ENCODE measurements around the gene CASD1. TPM values are rescaled to one million over a fixed set of nuclear protein-coding genes. Genes with fewer than 3 reads are reported as not detected.

Gene CASD1
- total RNA-seq, 1 experiment from 2014 or later = 5.8 TPM

DNA sequence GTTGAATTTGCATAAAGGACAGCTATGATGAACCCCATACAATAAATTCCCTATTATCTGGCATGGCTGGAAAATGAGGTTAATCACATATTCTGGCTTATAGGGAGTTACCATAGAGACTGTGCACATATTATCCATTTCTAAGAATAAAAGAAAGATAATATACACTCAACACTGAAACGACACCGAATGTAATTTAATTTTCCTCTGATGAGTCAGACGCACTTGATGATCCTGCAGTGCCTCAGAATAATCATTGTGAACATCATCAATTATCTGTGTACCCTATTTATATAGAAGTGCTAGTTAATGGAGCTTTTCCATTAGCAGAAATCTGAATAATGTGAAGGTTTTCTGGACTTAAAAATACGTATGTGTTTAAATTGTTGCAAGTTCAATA lies 86.1 kb downstream of the CASD1 start:
- no peak overlapping the region for H3K9ac ChIP-seq (ENCODE audit: low read length)
- CTCF ChIA-PET = no interaction called here
- no peaks in the 10 kb centered on the region for H3K4me1 ChIP-seq (ENCODE audit: control insufficient read depth in 1 of 2, insufficient read depth in 2 of 2, low read length in 2 of 2)
- intact Hi-C loops (cut with micrococcal nuclease) = no loop called here
- DNase-seq (ENCODE audit: low read depth, low spot score) (no peak), ATAC-seq (no peak)
- no TSS peak for BruUV-seq (replicated peaks)
- no peaks in the 10 kb centered on the region for H3K36me3 ChIP-seq (ENCODE audit: control insufficient read depth in 1 of 2, insufficient read depth in 2 of 2, low read length in 2 of 2)
- H3K79me2 ChIP-seq (ENCODE audit: insufficient read depth, low read length) = no peaks in the 10 kb centered on the region
- H3K9me2 ChIP-seq (ENCODE audit: insufficient read depth) = no peaks in the 10 kb centered on the region
- H3K27me3 ChIP-seq (ENCODE audit: insufficient read depth, low read length) = no peaks in the 10 kb centered on the region
- POLR2A ChIA-PET = no interaction called here
- TF ChIP-seq, protein P1, sequence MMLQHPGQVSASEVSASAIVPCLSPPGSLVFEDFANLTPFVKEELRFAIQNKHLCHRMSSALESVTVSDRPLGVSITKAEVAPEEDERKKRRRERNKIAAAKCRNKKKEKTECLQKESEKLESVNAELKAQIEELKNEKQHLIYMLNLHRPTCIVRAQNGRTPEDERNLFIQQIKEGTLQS (IDR thresholded peaks at IDR 0.05) = no peak
- TF ChIP-seq, protein P2, sequence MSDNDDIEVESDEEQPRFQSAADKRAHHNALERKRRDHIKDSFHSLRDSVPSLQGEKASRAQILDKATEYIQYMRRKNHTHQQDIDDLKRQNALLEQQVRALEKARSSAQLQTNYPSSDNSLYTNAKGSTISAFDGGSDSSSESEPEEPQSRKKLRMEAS (IDR thresholded peaks at IDR 0.05) = no peak
- H3K4me2 ChIP-seq (ENCODE audit: low read length) = no peak overlapping the region
- H3K9me3 ChIP-seq (ENCODE audit: control insufficient read depth in 1 of 2, insufficient read depth in 1 of 2, low read depth in 1 of 2, low read length in 2 of 2) = no peaks in the 10 kb centered on the region
- RAD21 ChIA-PET (ENCODE audit: low non-redundant PET in 1 of 2, low total read pairs in 2 of 2, uncharacterized antibody in 2 of 2, unreplicated experiment in 2 of 2) = no interaction called here
- no peaks in the 10 kb centered on the region for H4K20me1 ChIP-seq (ENCODE audit: insufficient read depth)
- H3K4me3 ChIP-seq (replicated peaks in 1 of 2; ENCODE audit: low read depth in 1 of 2, low read length in 2 of 2) = no peak overlapping the region
- H2AFZ ChIP-seq (ENCODE audit: low read depth, low read length, poor library complexity, severe bottlenecking) = no peak overlapping the region
- no peak overlapping the region for H3K27ac ChIP-seq (ENCODE audit: low read depth, low read length)

DNA sequence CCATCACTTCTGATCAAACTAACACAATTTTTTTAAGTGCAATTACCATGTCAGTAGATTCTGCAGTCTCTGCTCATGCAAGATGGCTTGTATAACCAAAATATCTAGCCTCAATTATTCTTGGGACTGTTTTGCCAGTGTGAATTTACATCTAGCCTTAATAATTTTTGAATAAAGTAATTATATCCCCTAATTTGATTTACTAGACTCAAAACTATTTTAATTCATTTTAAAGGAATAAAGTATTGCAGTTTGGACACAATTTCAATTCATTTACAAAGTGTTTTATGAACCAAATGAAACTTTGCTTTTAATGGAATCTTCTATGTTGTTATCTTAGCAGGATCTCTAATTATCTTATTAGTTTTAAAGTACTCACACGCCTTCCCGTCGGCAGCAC lies 90.7 kb downstream of the CASD1 start:
- H3K79me2 ChIP-seq (ENCODE audit: insufficient read depth, low read length) = no peaks in the 10 kb centered on the region
- no peaks in the 10 kb centered on the region for H3K9me3 ChIP-seq (ENCODE audit: control insufficient read depth in 1 of 2, insufficient read depth in 1 of 2, low read depth in 1 of 2, low read length in 2 of 2)
- H3K9ac ChIP-seq (ENCODE audit: low read length) = no peak overlapping the region
- TF ChIP-seq JUND (IDR thresholded peaks at IDR 0.05) (no peak), RAD21 (IDR thresholded peaks at IDR 0.05; ENCODE audit: low read depth) (no peak), FOSL1 (IDR thresholded peaks at IDR 0.05; ENCODE audit: low read depth) (no peak), ELF1 (IDR thresholded peaks at IDR 0.05; ENCODE audit: borderline replicate concordance, low read depth) (no peak), POLR2AphosphoS5 (IDR thresholded peaks at IDR 0.05; ENCODE audit: low read depth, low read length) (no peak), EGR1 (IDR thresholded peaks at IDR 0.05; ENCODE audit: low read depth) (no peak), CEBPB (IDR thresholded peaks at IDR 0.05; ENCODE audit: low read depth) (no peak), ZFX (IDR thresholded peaks at IDR 0.05) (no peak), EZH2phosphoT487 (IDR thresholded peaks at IDR 0.05; ENCODE audit: borderline replicate concordance) (no peak), SIN3A (IDR thresholded peaks at IDR 0.05; ENCODE audit: low read depth) (no peak)
- TF ChIP-seq, protein P3, sequence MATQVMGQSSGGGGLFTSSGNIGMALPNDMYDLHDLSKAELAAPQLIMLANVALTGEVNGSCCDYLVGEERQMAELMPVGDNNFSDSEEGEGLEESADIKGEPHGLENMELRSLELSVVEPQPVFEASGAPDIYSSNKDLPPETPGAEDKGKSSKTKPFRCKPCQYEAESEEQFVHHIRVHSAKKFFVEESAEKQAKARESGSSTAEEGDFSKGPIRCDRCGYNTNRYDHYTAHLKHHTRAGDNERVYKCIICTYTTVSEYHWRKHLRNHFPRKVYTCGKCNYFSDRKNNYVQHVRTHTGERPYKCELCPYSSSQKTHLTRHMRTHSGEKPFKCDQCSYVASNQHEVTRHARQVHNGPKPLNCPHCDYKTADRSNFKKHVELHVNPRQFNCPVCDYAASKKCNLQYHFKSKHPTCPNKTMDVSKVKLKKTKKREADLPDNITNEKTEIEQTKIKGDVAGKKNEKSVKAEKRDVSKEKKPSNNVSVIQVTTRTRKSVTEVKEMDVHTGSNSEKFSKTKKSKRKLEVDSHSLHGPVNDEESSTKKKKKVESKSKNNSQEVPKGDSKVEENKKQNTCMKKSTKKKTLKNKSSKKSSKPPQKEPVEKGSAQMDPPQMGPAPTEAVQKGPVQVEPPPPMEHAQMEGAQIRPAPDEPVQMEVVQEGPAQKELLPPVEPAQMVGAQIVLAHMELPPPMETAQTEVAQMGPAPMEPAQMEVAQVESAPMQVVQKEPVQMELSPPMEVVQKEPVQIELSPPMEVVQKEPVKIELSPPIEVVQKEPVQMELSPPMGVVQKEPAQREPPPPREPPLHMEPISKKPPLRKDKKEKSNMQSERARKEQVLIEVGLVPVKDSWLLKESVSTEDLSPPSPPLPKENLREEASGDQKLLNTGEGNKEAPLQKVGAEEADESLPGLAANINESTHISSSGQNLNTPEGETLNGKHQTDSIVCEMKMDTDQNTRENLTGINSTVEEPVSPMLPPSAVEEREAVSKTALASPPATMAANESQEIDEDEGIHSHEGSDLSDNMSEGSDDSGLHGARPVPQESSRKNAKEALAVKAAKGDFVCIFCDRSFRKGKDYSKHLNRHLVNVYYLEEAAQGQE (IDR thresholded peaks at IDR 0.05; ENCODE audit: low read depth) = no peak
- H3K27ac ChIP-seq (ENCODE audit: low read depth, low read length) = no peak overlapping the region
- ChIA-PET RAD21 (ENCODE audit: low non-redundant PET in 1 of 2, low total read pairs in 2 of 2, uncharacterized antibody in 2 of 2, unreplicated experiment in 2 of 2) (no interaction called here), POLR2A (no interaction called here), CTCF (no interaction called here)
- no peak overlapping the region for H2AFZ ChIP-seq (ENCODE audit: low read depth, low read length, poor library complexity, severe bottlenecking)
- no peaks in the 10 kb centered on the region for H3K9me2 ChIP-seq (ENCODE audit: insufficient read depth)
- no peaks in the 10 kb centered on the region for H4K20me1 ChIP-seq (ENCODE audit: insufficient read depth)
- H3K27me3 ChIP-seq (ENCODE audit: insufficient read depth, low read length) = no peaks in the 10 kb centered on the region
- H3K4me3 ChIP-seq (replicated peaks in 1 of 2; ENCODE audit: low read depth in 1 of 2, low read length in 2 of 2) = no peak overlapping the region
- H3K4me1 ChIP-seq (ENCODE audit: control insufficient read depth in 1 of 2, insufficient read depth in 2 of 2, low read length in 2 of 2) = no peaks in the 10 kb centered on the region
- ATAC-seq (no peak), DNase-seq (ENCODE audit: low read depth, low spot score) (no peak)
- no peaks in the 10 kb centered on the region for H3K36me3 ChIP-seq (ENCODE audit: control insufficient read depth in 1 of 2, insufficient read depth in 2 of 2, low read length in 2 of 2)
- no TSS peak for BruUV-seq (replicated peaks)
- no peak overlapping the region for H3K4me2 ChIP-seq (ENCODE audit: low read length)
- intact Hi-C loops (cut with micrococcal nuclease) = no loop called here
